H1 (cell line): ENCODE data around the gene C1orf185. TPM values are rescaled to one million over a fixed set of nuclear protein-coding genes. Genes with fewer than 3 reads are reported as not detected.

ENCODE experiments used
- CTCF ChIA-PET: fragments of 300-600 bp; sonication (Branson Sonifier 250); formaldehyde crosslinking; loops from one replicate; lab custom pipeline; 2021; ENCODE audit not compliant: partially characterized antibody; lab: Charles Lee
- POLR2A ChIA-PET: fragments of 300-600 bp; sonication (Branson Sonifier 250); formaldehyde crosslinking; loops from one replicate; lab custom pipeline; 2021; ENCODE audit warnings: inconsistent platforms; ENCODE audit not compliant: partially characterized antibody; lab: Charles Lee
- DNase-seq, 2 experiments: peaks; one replicate each; pipeline versions ENCODE4 v3.0.0 to v3.0.0-alpha.2; 2010 to 2022; ENCODE audit warnings: low spot score in 2 of 2, low read depth in 1 of 2, mixed read lengths in 1 of 2
- FAIRE-seq: peaks from 2 replicates; lab custom pipeline; 2011; peaks lifted over from hg19 to GRCh38; lab: Jason Lieb, UNC
- H2AFZ ChIP-seq: 2 replicates; pipeline ENCODE4 v1.8.1; 2012; ENCODE audit warnings: low read length, inconsistent platforms
- H2AK5ac ChIP-seq: 2 replicates; pipeline ENCODE4 v1.6.1; 2013; ENCODE audit warnings: low read depth, low read length
- H2BK120ac ChIP-seq: replicated peaks from 2 replicates; pipeline ENCODE3; 2013; ENCODE audit warnings: low read depth, low read length, inconsistent platforms
- H2BK12ac ChIP-seq: 2 replicates; pipeline ENCODE4 v1.6.1; 2013; ENCODE audit warnings: low read depth, low read length
- H2BK15ac ChIP-seq: 2 replicates; pipeline ENCODE4 v1.6.1; 2013; ENCODE audit warnings: low read length
- H2BK20ac ChIP-seq: 2 replicates; pipeline ENCODE4 v1.6.1; 2013; ENCODE audit warnings: low read length
- H2BK5ac ChIP-seq: 2 replicates; pipeline ENCODE4 v1.6.1; 2013; ENCODE audit warnings: low read depth, low read length
- H3K14ac ChIP-seq: 2 replicates; pipeline ENCODE4 v1.6.1; 2013; ENCODE audit warnings: inconsistent platforms; ENCODE audit not compliant: insufficient read length
- H3K18ac ChIP-seq: 2 replicates; pipeline ENCODE4 v1.6.1; 2013; ENCODE audit warnings: low read length; ENCODE audit errors: extremely low read depth
- H3K23ac ChIP-seq: 2 replicates; pipeline ENCODE4 v1.6.1; 2013; ENCODE audit warnings: inconsistent platforms; ENCODE audit not compliant: insufficient read length
- H3K23me2 ChIP-seq: 2 replicates; pipeline ENCODE4 v1.6.1; 2013; ENCODE audit warnings: low read depth, low read length
- H3K27ac ChIP-seq: 2 replicates; pipeline ENCODE4 v1.6.1; 2011; ENCODE audit warnings: low read depth, low read length, inconsistent platforms
- H3K27me3 ChIP-seq, 4 experiments: replicated peaks in 1 of 4; 1 replicate in 1 of 4; 2 replicates in 3 of 4; pipeline versions ENCODE4 v1.6.1 to v1.8.1; 2011 to 2013; ENCODE audit warnings: low read length in 3 of 4, mild to moderate bottlenecking in 3 of 4, inconsistent platforms in 2 of 4, mixed read lengths in 2 of 4, moderate library complexity in 1 of 4; ENCODE audit not compliant: control insufficient read depth in 3 of 4, insufficient read depth in 3 of 4; ENCODE audit errors: extremely low read depth in 1 of 4
- H3K36me3 ChIP-seq, 4 experiments: 2 replicates each; pipeline versions ENCODE4 v1.6.1 to v1.8.1; 2011 to 2013; ENCODE audit warnings: mild to moderate bottlenecking in 4 of 4, low read length in 3 of 4, moderate library complexity in 2 of 4, control low read depth in 1 of 4, inconsistent platforms in 1 of 4; ENCODE audit not compliant: insufficient read depth in 4 of 4, control insufficient read depth in 2 of 4
- H3K4ac ChIP-seq: replicated peaks from 2 replicates; pipeline ENCODE3; 2013; ENCODE audit warnings: low read length, low read depth, mixed read lengths, inconsistent platforms; ENCODE audit not compliant: insufficient read length
- H3K4me1 ChIP-seq, 4 experiments: replicated peaks in 1 of 4; 1 replicate in 1 of 4; 2 replicates in 3 of 4; pipeline versions ENCODE4 v1.6.1 to v1.8.1; 2011 to 2013; ENCODE audit warnings: low read length in 3 of 4, inconsistent platforms in 2 of 4, mixed read lengths in 1 of 4; ENCODE audit not compliant: insufficient read depth in 4 of 4, control insufficient read depth in 3 of 4
- H3K4me2 ChIP-seq, 2 experiments: 2 replicates each; pipeline versions ENCODE4 v1.6.1 to v1.8.1; 2011 to 2013; ENCODE audit warnings: low read depth in 2 of 2, low read length in 2 of 2, control low read depth in 1 of 2, inconsistent platforms in 1 of 2, mild to moderate bottlenecking in 1 of 2; ENCODE audit not compliant: insufficient read depth in 1 of 2
- H3K4me3 ChIP-seq, 4 experiments: fragments of 200-600, 300-600 bp in 1 of 4; sonication (generic), shearing (Covaris generic), sonication (Bioruptor Twin) in 1 of 4; 2 replicates each; pipeline versions ENCODE4 v1.5.1 to v1.8.1; 2011 to 2016; ENCODE audit warnings: low read length in 4 of 4, low read depth in 3 of 4, control low read depth in 2 of 4, inconsistent platforms in 2 of 4, mild to moderate bottlenecking in 2 of 4, mixed read lengths in 1 of 4, moderate library complexity in 1 of 4; ENCODE audit not compliant: insufficient read depth in 2 of 4; ENCODE audit errors: extremely low read depth in 1 of 4
- H3K56ac ChIP-seq: replicated peaks from 2 replicates; pipeline ENCODE3; 2013; ENCODE audit warnings: low read depth, mild to moderate bottlenecking, mixed read lengths, low read length, inconsistent platforms; ENCODE audit not compliant: insufficient read length
- H3K79me1 ChIP-seq: 2 replicates; pipeline ENCODE4 v1.6.1; 2013; ENCODE audit warnings: low read depth, low read length, control low read depth
- H3K79me2 ChIP-seq, 2 experiments: 2 replicates each; pipeline versions ENCODE4 v1.6.1 to v1.8.1; 2012 to 2013; ENCODE audit warnings: low read length in 2 of 2, mild to moderate bottlenecking in 2 of 2, inconsistent platforms in 1 of 2; ENCODE audit not compliant: insufficient read depth in 2 of 2, control insufficient read depth in 1 of 2
- H3K9ac ChIP-seq, 4 experiments: replicated peaks in 1 of 4; 1 replicate in 1 of 4; 2 replicates in 3 of 4; pipeline versions ENCODE4 v1.6.1 to v1.8.1; 2011 to 2013; ENCODE audit warnings: low read depth in 3 of 4, low read length in 3 of 4, control low read depth in 2 of 4, mild to moderate bottlenecking in 2 of 4, moderate library complexity in 2 of 4, inconsistent platforms in 1 of 4; ENCODE audit errors: extremely low read depth in 1 of 4
- H3K9me3 ChIP-seq, 2 experiments: 2 replicates each; pipeline versions ENCODE4 v1.6.1 to v1.8.1; 2012 to 2013; ENCODE audit warnings: mild to moderate bottlenecking in 2 of 2, moderate library complexity in 2 of 2, control low read depth in 1 of 2, inconsistent platforms in 1 of 2, low read depth in 1 of 2, low read length in 1 of 2, mixed read lengths in 1 of 2; ENCODE audit not compliant: insufficient read depth in 2 of 2
- H4K20me1 ChIP-seq, 2 experiments: replicated peaks in 1 of 2; 2 replicates each; pipeline versions ENCODE3 to v1.8.1; 2011 to 2013; ENCODE audit warnings: inconsistent platforms in 2 of 2, low read length in 2 of 2, mild to moderate bottlenecking in 1 of 2; ENCODE audit not compliant: insufficient read depth in 2 of 2, control insufficient read depth in 1 of 2
- H4K5ac ChIP-seq: 2 replicates; pipeline ENCODE4 v1.6.1; 2013; ENCODE audit warnings: low read length, low read depth, mixed read lengths, inconsistent platforms; ENCODE audit not compliant: insufficient read length
- H4K8ac ChIP-seq: 2 replicates; pipeline ENCODE4 v1.8.0; 2013; ENCODE audit warnings: mild to moderate bottlenecking, moderate library complexity, low read length, inconsistent platforms; ENCODE audit not compliant: insufficient read depth; ENCODE audit errors: extremely low read depth
- H4K91ac ChIP-seq: replicated peaks from 2 replicates; pipeline ENCODE3; 2013; ENCODE audit warnings: low read length, mixed read lengths, inconsistent platforms; ENCODE audit not compliant: insufficient read length
- ASH2L ChIP-seq: fragments of 200-600, 300-600 bp; sonication (generic); IDR thresholded peaks from one replicate; pipeline ENCODE4 v1.7.1; 2017; ENCODE audit warnings: low read length
- BACH1 ChIP-seq: IDR thresholded peaks from 2 replicates; pipeline ENCODE4 v1.6.1; 2012; ENCODE audit warnings: low read length, improper control_type of control experiment
- CBX5 ChIP-seq: fragments of 300-800, 300-1000 bp; sonication (generic); IDR thresholded peaks from 2 replicates; pipeline ENCODE4 v1.7.1; 2016; ENCODE audit warnings: antibody characterized with exemption, low read length, low read depth
- CHD1 ChIP-seq: IDR thresholded peaks from 2 replicates; pipeline ENCODE4 v1.6.1; 2012; ENCODE audit warnings: low read depth, low read length, improper control_type of control experiment
- EZH2 ChIP-seq: fragments of 200-600 bp; sonication (generic); IDR thresholded peaks from 2 replicates; pipeline ENCODE4 v1.7.1; 2012; ENCODE audit warnings: low read depth, mild to moderate bottlenecking, moderate library complexity, low read length, inconsistent platforms; ENCODE audit not compliant: severe bottlenecking
- GABPA ChIP-seq: IDR thresholded peaks from 2 replicates; pipeline ENCODE4 v1.6.1; 2011; ENCODE audit warnings: mild to moderate bottlenecking, low read length, moderate library complexity, borderline replicate concordance; ENCODE audit not compliant: insufficient read depth
- HDAC6 ChIP-seq: IDR thresholded peaks from one replicate; pipeline ENCODE4 v1.7.1; 2012; ENCODE audit warnings: low read depth, mild to moderate bottlenecking, inconsistent platforms, low read length, moderate library complexity
- KDM1A ChIP-seq: fragments of 200-600, 300-600 bp; sonication (generic); IDR thresholded peaks from 2 replicates; pipeline ENCODE4 v1.7.1; 2016; ENCODE audit warnings: mild to moderate bottlenecking, low read length, borderline replicate concordance
- KDM5A ChIP-seq: fragments of 200-600 bp; IDR thresholded peaks from 2 replicates; pipeline ENCODE4 v1.7.1; 2012; ENCODE audit warnings: mild to moderate bottlenecking, low read length, inconsistent platforms, mixed read lengths
- RNF2 ChIP-seq: fragments of 200-900, 300-1000 bp; sonication (generic); IDR thresholded peaks from 2 replicates; pipeline ENCODE4 v1.7.1; 2016; ENCODE audit warnings: borderline replicate concordance, low read depth, mild to moderate bottlenecking, antibody characterized with exemption, low read length; ENCODE audit not compliant: poor library complexity, severe bottlenecking; ENCODE audit errors: missing control alignments
- SAP30 ChIP-seq: fragments of 300-600 bp; sonication (generic); IDR thresholded peaks from 2 replicates; pipeline ENCODE4 v1.7.1; 2012; ENCODE audit warnings: low read length, moderate library complexity, mild to moderate bottlenecking, inconsistent platforms; ENCODE audit not compliant: insufficient read depth, insufficient replicate concordance
- SIRT6 ChIP-seq: IDR thresholded peaks from one replicate; pipeline ENCODE4 v1.7.1; 2012; ENCODE audit warnings: low read length, inconsistent platforms
- SIX5 ChIP-seq: IDR thresholded peaks from 2 replicates; pipeline ENCODE4 v1.6.1; 2011; ENCODE audit warnings: mild to moderate bottlenecking, low read depth, low read length
- SP1 ChIP-seq: IDR thresholded peaks from 2 replicates; pipeline ENCODE4 v1.6.1; 2011; ENCODE audit warnings: low read depth, low read length
- TCF12 ChIP-seq: IDR thresholded peaks from 2 replicates; pipeline ENCODE4 v1.6.1; 2011; ENCODE audit warnings: low read depth, mild to moderate bottlenecking, low read length
- YY1 ChIP-seq: IDR thresholded peaks from 2 replicates; pipeline ENCODE4 v1.6.1; 2011; ENCODE audit warnings: low read depth, mild to moderate bottlenecking, low read length
- WGBS, 2 experiments: shearing (Covaris generic) in 1 of 2; methylation state at CpG; one replicate each; pipeline versions ENCODE4 v1.1.6 to v1.1.7; 2013 to 2015; ENCODE audit warnings: low lambda C conversion rate in 2 of 2, mixed read lengths in 2 of 2, inconsistent platforms in 1 of 2, low coverage in 1 of 2, missing lambda C conversion rate in 1 of 2; ENCODE audit not compliant: insufficient replicate concordance in 2 of 2, insufficient coverage in 1 of 2, insufficient read length in 1 of 2; ENCODE audit errors: extremely low coverage in 1 of 2, missing lambda C conversion rate in 1 of 2; 5-methylcytosine and 5-hydroxymethylcytosine counted together
- polyA plus RNA-seq, 7 experiments: library from polyadenylated mRNA; depleted of rRNA in 3 of 7; stranded (reverse) in 5 of 7; unstranded in 2 of 7; fragments of >200 nt in 5 of 7; fragments of 200-250 nt in 2 of 7; gene quantifications; 1 replicate in 5 of 7; 2 replicates in 1 of 7; 4 replicates in 1 of 7; pipeline versions ENCODE4 v1.2.1 to v1.2.3, GENCODE V29; 2011 to 2013; ENCODE audit warnings: missing spikeins in 2 of 7, mixed read lengths in 2 of 7
- total RNA-seq: library from RNA; stranded (reverse); fragmentation: NEBNext Ultra II Directional; extraction: Animal tissue kit (Norgen Biotek cat#: 25700); gene quantifications from 2 replicates; pipeline ENCODE4 v1.2.1, GENCODE V29; 2021

Gene C1orf185
- total and polyA plus RNA-seq, 2 of the 8 experiments (the other 6 are each of a cell fraction or from before 2014, with no cell fraction given), result not detected

GRCh38 chr1:51156752-51157151 is 54.7 kb downstream of the C1orf185 start:
- Histone ChIP-seq H3K36me3 (no peaks in the 10 kb centered on the region), H4K20me1 (no peaks in the 10 kb centered on the region), H3K18ac (no peak overlapping the region), H3K14ac (no peak overlapping the region), H3K4me3 (no peak overlapping the region), H4K5ac (no peak overlapping the region), H2AK5ac (no peak overlapping the region), H3K4ac (no peak overlapping the region), H3K23me2 (no peaks in the 10 kb centered on the region), H4K8ac (no peak overlapping the region), H3K4me2 (no peak overlapping the region), H3K23ac (no peak overlapping the region), H2BK12ac (no peak overlapping the region), H2BK5ac (no peak overlapping the region), H3K79me2 (no peaks in the 10 kb centered on the region), H3K9ac (no peak overlapping the region), H3K9me3 (peaks cover 0 to 8% of the 10 kb centered on the region in 2 experiments; a peak in 1 of 4 replicates), H2BK20ac (no peak overlapping the region), H3K27ac (no peak overlapping the region), H2AFZ (no peak overlapping the region), H3K27me3 (no peaks in the 10 kb centered on the region), H2BK120ac (no peak overlapping the region), H3K56ac (no peak overlapping the region), H3K79me1 (no peaks in the 10 kb centered on the region), H2BK15ac (no peak overlapping the region), H3K4me1 (no peaks in the 10 kb centered on the region), H4K91ac (no peak overlapping the region)
- ChIA-PET CTCF (interaction anchor here (0.6 kb wide), 1 partner anchor 38 kb away, joined by 3 read pairs; no protein-coding TSS in a partner anchor), POLR2A (no interaction called here)
- DNase-seq, result no peak
- WGBS, 2 experiments, result 91% methylated on average over 1 of the region's 1 CpG; no CpG with 5 or more reads in 1 of the 2 experiments
- no peak for FAIRE-seq
- TF ChIP-seq TCF12 (no peak), SIRT6 (no peak), SIX5 (no peak), SAP30 (no peak), RNF2 (no peak), CBX5 (no peak), SP1 (no peak), HDAC6 (no peak), CHD1 (no peak), GABPA (no peak), EZH2 (no peak), BACH1 (no peak), KDM5A (no peak), YY1 (no peak), KDM1A (no peak), ASH2L (no peak)
